Muscle layer of colon (tissue), 2 donors: Measurements from ENCODE around the gene LRRC46.

Experiments
- H3K27ac ChIP-seq: one replicate; pipeline ENCODE4 v1.7.0; 2013; ENCODE audit warnings: low read depth, mild to moderate bottlenecking, low read length, moderate library complexity
- H3K27me3 ChIP-seq, 2 donors: one replicate each; pipeline ENCODE4 v1.7.0; 2013; ENCODE audit warnings: low read length in 2 of 2, mild to moderate bottlenecking in 2 of 2; ENCODE audit not compliant: insufficient read depth in 2 of 2, control insufficient read depth in 1 of 2
- H3K36me3 ChIP-seq: one replicate; pipeline ENCODE4 v1.7.0; 2013; ENCODE audit warnings: mild to moderate bottlenecking, low read length; ENCODE audit not compliant: insufficient read depth
- H3K4me1 ChIP-seq: one replicate; pipeline ENCODE4 v1.7.0; 2013; ENCODE audit warnings: mild to moderate bottlenecking, low read length; ENCODE audit not compliant: insufficient read depth
- H3K4me3 ChIP-seq, 2 donors: one replicate each; pipeline ENCODE4 v1.7.0; 2013; ENCODE audit warnings: low read length in 2 of 2, low read depth in 1 of 2, mild to moderate bottlenecking in 1 of 2, moderate library complexity in 1 of 2
- H3K9ac ChIP-seq: one replicate; pipeline ENCODE4 v1.7.0; 2013; ENCODE audit warnings: low read length
- H3K9me3 ChIP-seq: one replicate; pipeline ENCODE4 v1.7.0; 2013; ENCODE audit warnings: mild to moderate bottlenecking, low read length
- donor health status: abdominal sarcoma.
- donor health status: Adenocarcinoma of cecum.

The LRRC46 gene

DNA sequence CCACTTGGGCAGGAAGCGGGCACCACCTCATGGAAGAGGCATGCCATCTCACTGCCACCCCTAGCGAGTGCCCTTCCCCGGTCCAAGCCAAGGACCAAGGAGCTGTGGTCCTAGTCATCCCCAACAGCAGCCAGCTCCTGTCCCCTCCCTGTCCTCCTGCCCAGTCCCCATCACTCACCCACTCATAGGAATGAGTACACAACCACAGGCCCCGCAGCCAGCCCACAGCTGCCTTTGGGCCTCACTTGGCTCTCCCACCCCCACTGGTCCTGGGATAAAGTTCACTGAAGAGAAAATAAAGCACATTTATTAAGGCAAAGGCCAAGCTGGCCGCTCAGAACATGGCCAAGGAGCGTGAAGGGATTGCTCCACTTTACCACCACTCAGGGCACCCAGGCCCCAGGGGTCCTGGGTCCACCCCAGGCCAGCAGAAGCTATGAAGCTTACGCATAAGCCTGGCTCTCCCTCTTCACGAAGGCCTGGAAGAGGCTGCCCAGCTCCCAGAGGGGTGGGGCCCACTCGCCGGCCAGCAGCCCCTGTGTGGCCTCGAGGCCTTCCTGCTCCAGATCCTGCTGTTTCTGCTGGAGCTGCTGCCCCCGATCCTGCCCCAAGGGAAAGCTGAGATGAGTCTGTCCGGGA is 6.0 kb downstream of the LRRC46 start:
- no peaks in the 10 kb centered on the region for H3K9me3 ChIP-seq
- no peak overlapping the region for H3K27ac ChIP-seq
- H3K9ac ChIP-seq: no peak overlapping the region
- no peak overlapping the region for H3K4me3 ChIP-seq
- peaks cover 21% of the 10 kb centered on the region for H3K4me1 ChIP-seq
- no peaks in the 10 kb centered on the region for H3K27me3 ChIP-seq
- peaks cover 18% of the 10 kb centered on the region for H3K36me3 ChIP-seq

DNA sequence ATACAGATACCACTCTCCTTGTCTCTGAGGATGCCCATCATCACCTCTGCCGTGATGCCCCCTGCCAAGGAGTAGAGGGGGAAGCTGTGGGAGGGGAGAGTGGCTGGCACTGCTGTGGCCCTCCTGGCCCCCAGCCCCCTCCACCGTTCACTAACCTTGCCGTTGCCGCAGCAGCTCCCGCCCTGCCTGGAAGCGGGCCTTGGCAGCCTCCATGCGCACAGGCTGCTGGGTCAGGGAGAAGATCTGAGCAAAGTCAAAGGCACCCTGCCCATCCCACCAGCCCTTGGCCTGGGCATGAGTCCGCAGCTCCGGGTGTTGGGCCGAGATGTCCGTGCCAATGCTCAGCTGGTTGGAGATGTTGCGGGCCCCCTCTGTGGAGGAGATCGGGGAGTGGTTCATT is 7.2 kb downstream of the LRRC46 start:
- no peaks in the 10 kb centered on the region for H3K27me3 ChIP-seq
- no peak overlapping the region for H3K4me3 ChIP-seq
- H3K4me1 ChIP-seq: peaks cover 21% of the 10 kb centered on the region
- no peak overlapping the region for H3K9ac ChIP-seq
- H3K9me3 ChIP-seq: no peaks in the 10 kb centered on the region
- H3K36me3 ChIP-seq: peaks cover 18% of the 10 kb centered on the region
- no peak overlapping the region for H3K27ac ChIP-seq

DNA sequence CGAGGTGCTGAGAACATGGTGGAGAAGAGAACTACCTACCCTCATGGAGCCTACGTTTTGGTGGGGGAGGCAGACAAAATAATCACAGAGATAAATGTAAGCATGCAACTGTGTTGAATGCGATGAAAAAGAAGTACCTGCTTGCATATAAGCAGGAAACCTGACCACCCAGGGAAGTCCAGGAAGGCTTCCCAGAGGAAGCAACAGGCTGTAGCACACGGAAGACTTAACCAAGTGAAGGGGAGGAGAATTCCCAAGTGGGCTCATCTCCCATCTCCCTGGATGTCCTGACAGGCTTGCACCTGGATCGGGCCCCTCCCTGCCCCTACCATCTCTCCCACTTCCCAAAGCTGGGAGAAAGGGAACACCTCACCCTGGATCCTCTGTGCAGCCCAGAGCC is 7.6 kb downstream of the LRRC46 start:
- H3K36me3 ChIP-seq: peaks cover 18% of the 10 kb centered on the region
- no peak overlapping the region for H3K4me3 ChIP-seq
- no peak overlapping the region for H3K27ac ChIP-seq
- no peaks in the 10 kb centered on the region for H3K27me3 ChIP-seq
- H3K9ac ChIP-seq: no peak overlapping the region
- no peaks in the 10 kb centered on the region for H3K9me3 ChIP-seq
- H3K4me1 ChIP-seq: peaks cover 21% of the 10 kb centered on the region

DNA sequence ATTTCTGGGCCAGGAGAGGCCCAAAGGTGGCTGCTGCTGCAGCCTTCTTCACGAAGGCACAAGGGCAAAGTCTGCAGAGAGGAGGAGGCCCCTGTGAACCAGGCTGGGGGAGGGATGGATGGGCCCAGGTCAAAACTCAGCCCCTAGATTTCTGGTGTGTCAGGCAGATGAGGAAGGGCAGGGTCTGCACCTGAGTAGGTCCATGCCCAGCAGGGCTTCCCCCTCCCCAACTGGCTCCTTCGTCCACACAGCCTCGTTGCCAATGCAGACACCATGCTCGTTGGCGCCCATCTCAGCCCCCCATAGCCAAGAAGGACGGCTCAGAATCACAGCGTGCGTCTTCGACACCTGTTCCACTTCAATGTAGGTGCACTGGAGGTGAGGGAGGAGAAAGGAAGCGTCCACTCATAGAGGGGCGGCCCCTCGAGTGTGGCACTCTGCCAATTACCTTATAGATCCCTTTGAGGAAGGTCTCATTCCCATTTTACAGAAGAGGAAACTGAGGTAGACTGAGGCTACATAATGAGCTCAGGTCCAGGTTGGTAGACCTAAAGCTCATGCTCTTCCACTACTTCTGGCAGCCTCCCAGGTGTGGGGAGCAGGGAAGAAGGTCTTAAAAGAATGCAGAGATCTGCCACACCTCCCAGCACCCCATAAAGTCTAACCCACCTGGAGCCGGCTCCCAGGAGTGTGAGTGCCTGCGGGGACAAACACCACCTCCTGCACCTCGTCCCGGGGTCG is 8.7 kb downstream of the LRRC46 start:
- Histone ChIP-seq H3K9me3 (no peaks in the 10 kb centered on the region), H3K4me1 (peaks cover 21% of the 10 kb centered on the region), H3K27me3 (peaks cover 0 to 6% of the 10 kb centered on the region in 2 donors), H3K9ac (peak overlapping the region; percentile 49), H3K4me3 (peak overlapping the region; percentile 59 to 89), H3K36me3 (peaks cover 18% of the 10 kb centered on the region), H3K27ac (peak overlapping the region; percentile 82)

DNA sequence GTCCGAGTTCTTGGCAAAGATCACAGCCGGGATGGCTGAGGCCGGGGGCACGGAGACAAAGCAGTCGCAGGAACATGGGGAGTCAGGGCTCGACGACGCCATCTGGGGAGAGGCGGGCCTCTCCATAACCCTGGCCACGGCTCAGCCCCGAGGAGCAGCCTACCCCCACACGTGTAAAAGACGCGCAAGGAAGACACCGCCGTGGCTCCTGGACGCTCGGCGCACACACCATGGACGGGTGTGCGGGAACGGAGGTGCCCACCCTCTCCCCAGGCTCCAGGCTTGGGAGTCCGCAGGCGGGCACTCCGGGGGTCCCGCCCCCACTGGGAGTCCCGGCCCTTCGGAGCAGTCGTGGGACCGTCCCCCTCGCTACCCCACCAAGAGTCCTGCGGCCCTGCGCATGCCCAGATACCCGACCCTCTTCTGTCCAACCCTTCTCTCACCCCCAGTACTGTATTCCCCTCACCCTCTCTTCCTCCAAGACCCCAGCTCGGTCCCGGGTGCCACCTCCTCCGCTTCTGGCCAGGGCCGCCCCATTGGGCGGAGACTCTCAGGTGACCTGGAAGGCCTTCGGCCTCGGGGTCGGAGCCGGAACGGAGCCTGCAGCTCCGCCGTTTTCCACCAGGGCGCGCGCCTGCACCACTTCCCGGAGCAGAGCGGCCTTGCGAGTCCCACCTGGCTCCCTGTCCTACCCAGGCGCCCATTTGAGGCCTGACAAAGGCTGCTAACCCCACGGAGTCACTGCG is 9.4 kb downstream of the LRRC46 start, which contains the start of gene SCRN2:
TSS of gene SCRN2 (minus strand) at position 532 of the 746 bp plus-strand sequence. CDS start at position 102, 430 bp downstream.
- Histone ChIP-seq H3K27ac (peak within 1 kb of the TSS; percentile 82), H3K4me3 (peak within 1 kb of the TSS; percentile 59 to 89), H3K9me3 (no peaks in the 10 kb centered on the region), H3K36me3 (peaks cover 14% of the 10 kb centered on the region), H3K4me1 (peaks cover 21% of the 10 kb centered on the region), H3K27me3 (peaks cover 4 to 13% of the 10 kb centered on the region in 2 donors), H3K9ac (peak within 1 kb of the TSS; percentile 49)

DNA sequence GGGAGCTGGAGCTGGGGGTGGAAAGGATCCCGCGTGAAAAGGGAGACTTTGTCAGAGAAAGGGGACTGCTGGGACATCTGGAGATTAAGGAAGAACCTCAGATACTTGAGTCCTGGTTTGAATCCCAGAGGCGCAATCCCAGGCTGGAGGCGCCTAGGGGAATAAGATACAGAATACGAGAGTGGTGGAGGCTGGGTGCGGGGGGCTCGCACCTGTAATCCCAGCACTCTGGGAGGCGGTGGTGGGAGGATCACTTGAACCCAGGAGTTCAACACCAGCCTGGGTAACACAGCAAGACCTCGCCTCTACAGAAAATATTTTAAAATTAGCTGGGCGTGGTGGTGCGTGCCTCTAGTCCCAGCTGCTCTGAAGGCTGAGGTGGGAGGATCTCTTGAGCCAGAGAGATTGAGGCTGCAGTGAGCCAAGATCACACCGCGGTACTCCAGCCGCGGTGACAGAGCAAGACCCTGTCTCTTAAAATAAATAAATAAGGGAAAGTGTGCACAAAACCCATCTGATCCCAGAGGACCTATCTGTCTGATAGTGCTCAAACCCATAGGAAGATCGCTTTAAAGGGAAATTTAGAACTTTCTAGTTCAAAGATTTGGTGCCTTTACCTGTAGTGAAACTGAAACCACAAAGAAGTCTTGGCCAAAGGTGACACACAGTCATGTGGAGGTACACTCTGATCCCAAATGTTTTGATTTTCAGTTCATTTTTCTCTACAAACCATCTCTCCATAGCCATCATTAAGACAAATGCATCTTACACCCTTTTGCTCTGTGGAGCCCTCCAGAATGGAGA is 10.2 kb downstream of the LRRC46 start:
- Histone ChIP-seq H3K27ac (peak overlapping the region; percentile 82), H3K9ac (peak overlapping the region; percentile 49), H3K27me3 (peaks cover 11 to 20% of the 10 kb centered on the region in 2 donors), H3K4me3 (peak overlapping the region; percentile 59 to 89), H3K9me3 (no peaks in the 10 kb centered on the region), H3K4me1 (peaks cover 21% of the 10 kb centered on the region), H3K36me3 (peaks cover 10% of the 10 kb centered on the region)

DNA sequence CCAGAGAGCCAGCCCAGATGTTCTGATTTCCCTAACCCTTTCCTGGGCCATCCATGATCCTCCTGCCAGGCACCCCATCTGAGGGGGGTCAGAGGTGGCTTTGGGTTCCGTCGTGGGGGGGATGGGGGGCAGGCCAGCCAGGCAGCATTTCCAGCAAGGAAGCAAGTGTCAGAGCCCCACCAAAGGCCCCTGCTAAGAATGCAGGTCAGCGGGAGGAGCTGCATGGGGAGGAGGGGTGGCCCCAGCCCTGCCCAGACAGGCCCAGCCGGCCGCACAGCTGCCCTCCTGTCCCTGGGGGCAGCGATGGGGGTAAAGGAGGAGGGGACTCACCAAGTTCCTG is 11.9 kb downstream of the LRRC46 start:
- Histone ChIP-seq H3K27me3 (peaks cover 16 to 37% of the 10 kb centered on the region in 2 donors), H3K9me3 (no peaks in the 10 kb centered on the region), H3K9ac (no peak overlapping the region), H3K4me3 (no peak overlapping the region), H3K4me1 (peaks cover 21% of the 10 kb centered on the region), H3K27ac (no peak overlapping the region), H3K36me3 (peaks cover 5% of the 10 kb centered on the region)

DNA sequence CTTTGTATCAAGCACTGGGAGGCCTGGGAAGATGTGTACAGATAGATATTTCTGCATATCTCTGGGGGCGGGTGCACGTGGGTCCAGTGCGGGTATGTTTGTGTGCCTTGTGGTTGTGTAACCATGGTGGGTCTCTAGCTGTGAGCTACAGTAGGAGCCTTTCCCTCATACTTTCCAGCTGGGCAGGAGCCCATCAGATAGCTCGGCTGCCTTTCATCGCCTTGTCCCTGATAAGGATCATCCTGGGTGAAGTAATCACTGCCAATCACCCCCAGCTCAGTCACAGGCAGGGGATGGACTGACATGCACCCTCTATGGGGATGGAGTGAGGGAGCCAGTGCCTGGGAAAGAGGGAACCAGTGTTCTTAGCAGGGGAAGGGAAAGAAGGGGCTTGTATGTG is 12.8 kb downstream of the LRRC46 start:
- H3K27me3 ChIP-seq: peaks cover 16 to 45% of the 10 kb centered on the region in 2 donors
- H3K4me1 ChIP-seq: peaks cover 21% of the 10 kb centered on the region
- H3K36me3 ChIP-seq: no peaks in the 10 kb centered on the region
- H3K27ac ChIP-seq: no peak overlapping the region
- H3K9me3 ChIP-seq: no peaks in the 10 kb centered on the region
- H3K4me3 ChIP-seq: no peak overlapping the region
- no peak overlapping the region for H3K9ac ChIP-seq

DNA sequence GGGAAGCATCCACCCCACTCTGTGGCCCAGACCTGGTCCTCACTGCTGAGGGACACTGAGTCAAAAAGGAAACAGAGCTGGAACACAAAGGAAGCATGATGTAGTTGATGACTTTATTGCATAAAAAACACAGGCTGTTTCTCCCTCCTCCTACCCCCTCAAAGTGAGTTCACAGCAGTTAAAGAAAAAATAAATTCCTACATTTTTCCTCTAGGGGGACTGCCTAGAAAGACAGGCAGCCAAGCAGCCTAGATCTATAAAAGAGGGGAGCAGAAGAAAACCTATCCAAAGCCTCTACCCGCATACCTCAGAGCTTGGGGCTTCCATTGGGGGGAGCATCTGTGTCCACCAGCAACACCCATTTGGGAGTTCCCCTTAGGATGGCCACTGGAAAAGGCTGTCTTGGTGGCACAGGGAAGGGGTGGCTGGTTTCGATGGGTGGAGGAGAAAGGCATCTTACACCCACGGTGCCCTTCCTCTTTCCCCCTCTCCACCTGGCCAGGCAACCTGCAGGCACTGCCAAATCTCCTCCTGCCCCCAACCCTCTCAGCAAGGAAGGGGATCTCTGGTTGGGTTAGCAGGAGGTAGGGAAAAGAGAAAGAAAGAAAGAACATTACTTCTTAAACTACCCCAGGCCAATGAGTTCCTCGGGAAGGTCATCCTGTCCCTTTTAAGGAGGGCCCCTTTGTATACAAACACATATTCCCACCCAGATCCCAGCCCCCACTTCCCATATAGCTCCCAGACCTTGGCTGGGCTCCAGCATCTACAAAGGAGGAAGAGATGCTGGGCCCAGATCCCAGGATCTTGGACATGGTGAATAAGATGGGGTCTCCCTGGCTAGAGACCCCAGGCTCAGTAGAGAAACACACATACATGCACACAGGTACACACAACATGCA is 13.6 kb downstream of the LRRC46 start:
- Histone ChIP-seq H3K9ac (no peak overlapping the region), H3K36me3 (no peaks in the 10 kb centered on the region), H3K27me3 (peaks cover 16 to 52% of the 10 kb centered on the region in 2 donors), H3K4me3 (no peak overlapping the region), H3K27ac (no peak overlapping the region), H3K9me3 (no peaks in the 10 kb centered on the region), H3K4me1 (peaks cover 15% of the 10 kb centered on the region)

DNA sequence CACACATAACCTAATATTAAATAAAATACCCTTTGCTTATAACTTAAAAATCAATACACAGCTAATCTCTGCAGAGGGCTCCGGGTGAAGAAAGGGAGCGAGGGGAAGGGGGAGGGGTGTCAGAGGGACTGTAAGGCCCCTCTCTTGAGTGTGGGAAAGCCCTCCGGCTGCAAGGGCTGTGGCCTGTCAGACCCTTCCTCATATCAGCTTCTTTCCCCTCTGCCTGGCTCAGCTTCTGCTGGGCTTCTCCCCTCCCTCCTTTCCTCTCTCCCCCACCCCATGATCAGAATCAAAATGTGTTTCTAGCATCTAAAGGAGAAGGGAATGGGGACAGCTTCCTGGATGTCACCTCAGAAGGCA is 14.2 kb downstream of the LRRC46 start:
- Histone ChIP-seq H3K36me3 (no peaks in the 10 kb centered on the region), H3K4me1 (peaks cover 9% of the 10 kb centered on the region), H3K27me3 (peaks cover 16 to 58% of the 10 kb centered on the region in 2 donors), H3K9ac (no peak overlapping the region), H3K27ac (no peak overlapping the region), H3K4me3 (no peak overlapping the region), H3K9me3 (no peaks in the 10 kb centered on the region)
